ENCODE results near the gene APOBEC4. TPM values are rescaled to one million over a fixed set of nuclear protein-coding genes. Genes with fewer than 3 reads are reported as not detected.

The APOBEC4 gene
- total and polyA plus RNA-seq, 2 of the 4 experiments (the other 2 are of a cell fraction), result not detected

GRCh38 chr1:183642166-183642565 is 10.9 kb downstream of the APOBEC4 start:
- no peaks in the 10 kb centered on the region for H4K20me1 ChIP-seq (ENCODE audit: insufficient read depth, low read length)
- H2AK5ac ChIP-seq (ENCODE audit: low read depth, low read length), result no peak overlapping the region
- H3K4me3 ChIP-seq (ENCODE audit: insufficient read depth, low read depth, low read length), result no peak overlapping the region
- H4K8ac ChIP-seq (ENCODE audit: low read depth in 2 of 2, low read length in 2 of 2), result no peak overlapping the region
- no peak overlapping the region for H3K27ac ChIP-seq (ENCODE audit: insufficient read depth, low read length)
- no peak overlapping the region for H3K14ac ChIP-seq (replicated peaks; ENCODE audit: low read depth, low read length)
- H2BK5ac ChIP-seq (ENCODE audit: low read depth, low read length, poor library complexity, severe bottlenecking), result no peak overlapping the region
- H3K23ac ChIP-seq (ENCODE audit: low read depth, low read length), result no peak overlapping the region
- no peak overlapping the region for H2AK9ac ChIP-seq (replicated peaks; ENCODE audit: low read depth, low read length, poor library complexity)
- in situ Hi-C loops (cut with MboI; ENCODE audit: low sequenced_read_pairs), result loop anchor here (10.0 kb wide), 1 partner anchor 403 kb away; no protein-coding TSS in a partner anchor
- H3K79me1 ChIP-seq (ENCODE audit: low read depth in 1 of 2, low read length in 2 of 2), result peaks cover 8 to 9% of the 10 kb centered on the region in 2 experiments; a peak in 3 of 4 replicates
- ATAC-seq (ENCODE audit: low read depth), result no peak
- H4K5ac ChIP-seq (ENCODE audit: low read depth, low read length), result no peak overlapping the region
- WGBS, 2 experiments (ENCODE audit: extremely low coverage in 2 of 2, insufficient read length in 1 of 2), result no CpG with 5 or more reads among the region's 3 CpGs
- no peak overlapping the region for H4K91ac ChIP-seq (ENCODE audit: insufficient read depth, low read depth, low read length)
- intact Hi-C loops (cut with micrococcal nuclease), result no loop called here
- no peaks in the 10 kb centered on the region for H3K4me1 ChIP-seq (ENCODE audit: control insufficient read depth, insufficient read depth, low read length)
- H3K9ac ChIP-seq (ENCODE audit: low read depth, low read length), result no peak overlapping the region
- dilution Hi-C loops (cut with HindIII; ENCODE audit: low sequenced_read_pairs, unreplicated experiment), result no loop called here
- no peak overlapping the region for H2BK15ac ChIP-seq (ENCODE audit: low read depth, low read length)
- no peaks in the 10 kb centered on the region for H3K27me3 ChIP-seq (ENCODE audit: control insufficient read depth, insufficient read depth, low read length)
- H3K4ac ChIP-seq (ENCODE audit: low read depth, low read length), result no peak overlapping the region
- H2BK20ac ChIP-seq (ENCODE audit: low read depth, low read length), result no peak overlapping the region
- ChIA-PET CTCF (no interaction called here), POLR2A (ENCODE audit: unreplicated experiment) (no interaction called here)
- H3K56ac ChIP-seq (ENCODE audit: extremely low read depth, insufficient read depth, low read length), result no peak overlapping the region
- no peak overlapping the region for H2AFZ ChIP-seq (replicated peaks; ENCODE audit: low read length, poor library complexity)
- H3K4me2 ChIP-seq (ENCODE audit: low read depth, low read length), result no peak overlapping the region
- TF ChIP-seq BHLHE40 (IDR thresholded peaks at IDR 0.05; ENCODE audit: low read depth, low read length) (no peak), CTCF (conservative IDR thresholded peaks at IDR 0.05; ENCODE audit: low read depth, low read length) (no peak), MXI1 (IDR thresholded peaks at IDR 0.05; ENCODE audit: borderline replicate concordance, low read depth, low read length) (no peak), RAD21 (IDR thresholded peaks at IDR 0.05; ENCODE audit: low read length) (no peak), RCOR1 (IDR thresholded peaks at IDR 0.05; ENCODE audit: insufficient replicate concordance, low read length) (no peak), MAZ (IDR thresholded peaks at IDR 0.05; ENCODE audit: borderline replicate concordance, low read depth, low read length) (no peak), ELK1 (IDR thresholded peaks at IDR 0.05; ENCODE audit: borderline replicate concordance, low read depth, low read length) (no peak), RFX5 (IDR thresholded peaks at IDR 0.05; ENCODE audit: low read depth, low read length) (no peak), FOS (IDR thresholded peaks at IDR 0.05; ENCODE audit: low read depth, low read length) (no peak), CHD1 (IDR thresholded peaks at IDR 0.05; ENCODE audit: low read depth, low read length) (no peak), MAFK (IDR thresholded peaks at IDR 0.05; ENCODE audit: low read depth, low read length) (no peak), POLR2A (IDR thresholded peaks at IDR 0.05; ENCODE audit: low read depth, low read length) (no peak), USF2 (IDR thresholded peaks at IDR 0.05; ENCODE audit: low read depth, low read length) (no peak), SMC3 (IDR thresholded peaks at IDR 0.05; ENCODE audit: low read depth, low read length) (no peak), CEBPB (IDR thresholded peaks at IDR 0.05; ENCODE audit: low read depth, low read length) (no peak)
- H3K18ac ChIP-seq (ENCODE audit: low read depth, low read length), result no peak overlapping the region
- BruUV-seq (replicated peaks), result no TSS peak
- H2BK120ac ChIP-seq (ENCODE audit: low read depth, low read length), result no peak overlapping the region
- no peaks in the 10 kb centered on the region for H3K9me3 ChIP-seq (ENCODE audit: control insufficient read depth, insufficient read depth, low read length)
- no peak for DNase-seq
- H3K9me1 ChIP-seq (ENCODE audit: insufficient read depth, low read length), result no peaks in the 10 kb centered on the region
- H3K36me3 ChIP-seq (ENCODE audit: control insufficient read depth, insufficient read depth, low read length), result no peaks in the 10 kb centered on the region
